GM12873 (cell line): ENCODE results near the gene TMEM200B.

ENCODE experiments used
- TF ChIP-seq, protein P1 (sequence below): IDR thresholded peaks from 2 replicates; pipeline ENCODE4 v1.5.1; 2012; ENCODE audit warnings: low read depth, mild to moderate bottlenecking, moderate library complexity, low read length, control low read depth; ENCODE audit not compliant: insufficient read depth; ENCODE audit errors: missing control alignments

The TMEM200B gene

DNA sequence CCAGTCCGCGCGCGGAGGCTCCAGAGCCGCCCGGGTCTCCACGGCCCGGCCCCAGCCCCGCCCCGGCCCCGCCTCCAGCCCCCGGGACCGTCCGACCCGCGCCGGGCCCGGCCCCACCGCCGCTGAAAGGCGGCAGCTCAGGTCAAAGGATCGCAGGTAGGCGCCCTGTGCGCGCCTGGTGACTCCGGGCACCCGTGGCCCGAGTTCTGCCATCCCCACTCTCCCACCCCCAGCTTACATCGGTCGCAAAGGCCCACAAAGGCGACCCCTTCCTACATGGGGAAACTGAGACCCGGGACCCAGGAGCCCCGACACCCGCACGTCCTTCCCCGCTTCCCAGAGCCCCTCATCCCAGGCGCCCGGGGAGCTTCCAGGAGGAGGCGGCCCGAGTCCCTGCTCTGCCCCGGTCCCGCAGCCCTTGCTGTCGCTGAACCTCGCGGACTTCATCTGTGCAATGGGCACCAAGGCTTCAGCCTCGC, at the start of gene TMEM200B:
Gene TMEM200B (minus strand): TSS at position 17 of the 479 bp plus-strand sequence. CDS start 2,075 bp downstream, outside the sequence.
- TF ChIP-seq, protein P1, sequence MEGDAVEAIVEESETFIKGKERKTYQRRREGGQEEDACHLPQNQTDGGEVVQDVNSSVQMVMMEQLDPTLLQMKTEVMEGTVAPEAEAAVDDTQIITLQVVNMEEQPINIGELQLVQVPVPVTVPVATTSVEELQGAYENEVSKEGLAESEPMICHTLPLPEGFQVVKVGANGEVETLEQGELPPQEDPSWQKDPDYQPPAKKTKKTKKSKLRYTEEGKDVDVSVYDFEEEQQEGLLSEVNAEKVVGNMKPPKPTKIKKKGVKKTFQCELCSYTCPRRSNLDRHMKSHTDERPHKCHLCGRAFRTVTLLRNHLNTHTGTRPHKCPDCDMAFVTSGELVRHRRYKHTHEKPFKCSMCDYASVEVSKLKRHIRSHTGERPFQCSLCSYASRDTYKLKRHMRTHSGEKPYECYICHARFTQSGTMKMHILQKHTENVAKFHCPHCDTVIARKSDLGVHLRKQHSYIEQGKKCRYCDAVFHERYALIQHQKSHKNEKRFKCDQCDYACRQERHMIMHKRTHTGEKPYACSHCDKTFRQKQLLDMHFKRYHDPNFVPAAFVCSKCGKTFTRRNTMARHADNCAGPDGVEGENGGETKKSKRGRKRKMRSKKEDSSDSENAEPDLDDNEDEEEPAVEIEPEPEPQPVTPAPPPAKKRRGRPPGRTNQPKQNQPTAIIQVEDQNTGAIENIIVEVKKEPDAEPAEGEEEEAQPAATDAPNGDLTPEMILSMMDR: no peak

DNA sequence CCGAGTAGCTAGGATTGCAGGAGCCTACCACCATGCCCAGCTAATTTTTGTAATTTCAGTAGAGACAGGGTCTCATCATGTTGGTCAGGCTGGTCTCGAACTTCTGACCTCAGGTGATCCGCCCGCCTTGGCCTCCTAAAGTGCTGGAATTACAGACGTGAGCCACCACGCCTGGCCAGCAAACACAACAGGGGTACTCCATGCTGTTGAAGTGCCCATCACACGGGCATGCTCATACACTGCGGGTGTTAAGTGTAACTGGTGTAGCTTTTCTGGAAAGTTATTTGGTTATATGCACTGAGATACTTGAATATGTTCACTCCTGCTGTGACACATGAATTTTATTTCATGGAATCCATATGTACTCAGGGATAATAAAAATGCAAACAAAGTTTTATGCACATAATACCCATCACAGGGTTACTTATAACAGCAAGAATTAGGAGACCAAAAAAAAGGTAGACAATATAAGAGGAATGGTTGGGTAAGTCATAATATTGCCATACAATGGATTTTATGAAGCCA, 48.8 kb upstream of the TMEM200B start:
- TF ChIP-seq, protein P1: no peak

DNA sequence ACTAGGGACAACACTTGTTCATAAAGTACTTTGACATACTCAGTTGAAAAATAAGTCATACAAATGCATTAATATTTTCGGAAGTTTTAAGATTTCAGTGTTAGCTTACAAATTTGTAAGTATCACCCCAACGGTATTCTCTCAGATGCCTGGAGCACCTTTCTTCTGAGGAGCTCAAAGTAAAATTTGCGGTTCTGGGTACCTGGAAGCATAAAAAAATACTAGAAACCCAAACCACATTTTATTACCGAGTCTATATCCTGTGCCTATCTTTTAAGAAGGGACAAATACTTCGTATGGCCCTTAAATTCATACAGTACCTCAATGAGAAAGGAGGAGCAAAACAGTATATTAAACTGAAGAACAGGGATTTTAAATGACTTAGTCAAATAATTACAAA, 47.8 kb upstream of the TMEM200B start:
- TF ChIP-seq, protein P1: no peak

DNA sequence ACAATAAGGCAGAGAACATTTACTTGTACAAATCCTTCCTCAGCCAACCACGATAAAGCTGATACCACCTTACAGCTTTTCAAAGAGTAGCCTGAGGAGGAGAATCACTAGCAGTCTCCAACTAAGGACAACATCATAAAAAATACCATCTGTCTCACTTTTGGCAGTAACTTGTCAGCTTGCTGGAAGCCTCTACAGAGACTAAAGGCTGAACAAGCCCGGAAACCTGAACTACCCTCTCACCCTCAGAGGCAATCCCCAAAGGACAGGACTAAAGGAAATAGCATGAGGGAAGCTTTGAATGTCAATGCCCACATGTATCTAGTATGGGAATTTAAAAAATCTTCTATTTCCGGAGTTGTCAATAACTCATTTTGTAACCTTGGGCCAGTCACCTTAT, 47.4 kb upstream of the TMEM200B start:
- TF ChIP-seq, protein P1: no peak

DNA sequence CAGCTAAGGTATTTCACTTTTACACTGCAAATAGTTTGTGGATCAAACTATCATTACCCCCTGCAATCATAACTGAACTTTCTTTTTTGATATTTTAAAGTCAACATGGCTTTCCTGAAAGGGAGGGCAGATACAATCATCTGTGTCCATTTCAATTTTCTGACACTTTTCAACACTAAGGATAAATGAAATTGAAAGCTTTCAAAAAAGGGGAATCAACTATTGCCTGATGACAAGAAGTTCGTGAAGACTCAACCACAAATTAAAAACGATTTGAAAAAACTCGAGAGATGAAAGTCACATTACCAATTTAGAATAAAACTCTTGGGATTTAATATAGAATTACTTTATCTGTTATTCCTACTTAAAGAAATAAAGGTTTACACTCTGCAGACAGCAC, 46.3 kb upstream of the TMEM200B start:
- TF ChIP-seq, protein P1: no peak

DNA sequence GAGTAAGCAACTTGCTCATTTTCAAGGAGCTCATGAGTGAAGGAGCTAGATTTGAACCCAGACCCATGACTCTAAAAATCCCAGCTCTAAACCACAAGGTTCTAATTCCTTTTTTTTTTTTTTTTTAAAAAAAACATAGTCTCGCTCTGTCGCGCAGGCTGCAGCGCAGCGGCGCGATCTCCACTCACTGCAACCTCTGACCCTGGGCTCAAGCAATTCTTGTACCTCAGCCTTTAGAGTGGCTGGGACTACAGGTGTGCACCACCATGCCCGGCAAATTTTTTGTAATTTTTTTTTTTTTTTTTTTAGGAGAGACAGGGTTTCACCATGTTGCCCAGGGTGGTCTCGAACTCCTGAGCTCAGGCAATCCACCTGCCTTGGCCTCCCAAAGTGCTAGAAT, 44.2 kb upstream of the TMEM200B start:
- TF ChIP-seq, protein P1: no peak

DNA sequence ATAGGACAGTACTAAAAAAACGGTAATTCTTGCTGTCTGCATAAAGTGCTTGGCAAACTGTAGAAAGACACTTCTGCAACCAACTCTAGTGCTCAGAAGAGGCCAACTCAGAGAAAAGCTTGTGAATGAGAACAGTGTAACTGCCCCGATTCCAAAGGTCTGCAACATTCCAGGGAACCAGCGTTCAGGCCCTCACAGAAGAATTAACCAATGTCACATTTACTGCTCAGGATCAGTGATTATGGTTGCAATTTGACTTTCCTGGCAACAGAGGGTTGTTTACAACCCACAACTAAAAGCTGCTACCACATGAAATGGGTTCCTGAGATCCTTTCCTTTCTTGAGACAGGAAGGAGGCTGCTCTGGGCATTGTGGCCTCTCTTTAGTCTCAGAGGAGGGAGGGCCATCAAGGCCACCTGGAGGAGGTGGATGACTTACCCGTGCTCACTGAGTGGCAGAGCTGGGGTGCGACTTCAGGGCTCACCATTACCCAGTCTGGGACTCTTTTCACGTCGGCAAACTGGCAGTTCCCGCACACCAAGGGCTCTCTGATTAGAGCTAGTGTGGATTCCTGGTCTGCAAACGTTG, 42.7 kb upstream of the TMEM200B start:
- TF ChIP-seq, protein P1: no peak
